ENCODE measurements around the gene IFNGR2. TPM values are rescaled to one million over a fixed set of nuclear protein-coding genes. Genes with fewer than 3 reads are reported as not detected.

IFNGR2 gene
- total RNA-seq, 1 donor from 2014 or later, result 33.6 TPM

GRCh38 chr21:33481314-33481943 lies 78.2 kb downstream of the IFNGR2 start:
- DNase-seq (ENCODE audit: low read depth), result peak; percentile 63

Other genes starting within 250 kb of the IFNGR2 start
- gene IFNAR2, start 173.5 kb upstream of the IFNGR2 start, total RNA-seq, result 5.6 and 10.1 TPM in 2 replicates
- 32.8 and 34.9 TPM in 2 replicates for gene IL10RB, start 137.0 kb upstream of the IFNGR2 start, total RNA-seq
- 13.6 and 16.2 TPM in 2 replicates for gene IFNAR1, start 78.4 kb upstream of the IFNGR2 start, total RNA-seq
- gene TMEM50B, start 76.6 kb downstream of the IFNGR2 start, total RNA-seq, result 35.7 and 62.5 TPM in 2 replicates
- gene DNAJC28, start 88.3 kb downstream of the IFNGR2 start, total RNA-seq, result 3.3 and 3.5 TPM in 2 replicates
- gene GART, start 138.7 kb downstream of the IFNGR2 start, total RNA-seq, result 92.6 and 101 TPM in 2 replicates
- gene SON, start 139.6 kb downstream of the IFNGR2 start, total RNA-seq, result 116 and 181 TPM in 2 replicates
- gene DONSON, start 185.3 kb downstream of the IFNGR2 start, total RNA-seq, result 10.1 and 12.4 TPM in 2 replicates
- gene CRYZL1, start 238.3 kb downstream of the IFNGR2 start, total RNA-seq, result 13.7 and 19.1 TPM in 2 replicates
- 32.2 and 36.8 TPM in 2 replicates for gene ITSN1, start 239.1 kb downstream of the IFNGR2 start, total RNA-seq

Data from myocyte (in vitro differentiated cells).